Duodenal mucosa (tissue), 2 donors: ENCODE data around the gene CACNA2D3.

Source experiments
- H3K27ac ChIP-seq: one replicate; pipeline ENCODE4 v1.7.0; 2013; ENCODE audit warnings: low read depth, low read length
- H3K27me3 ChIP-seq, 2 donors: one replicate each; pipeline ENCODE4 v1.7.0; 2013; ENCODE audit warnings: low read length in 2 of 2, control low read depth in 1 of 2; ENCODE audit not compliant: insufficient read depth in 2 of 2, control insufficient read depth in 1 of 2
- H3K36me3 ChIP-seq, 2 donors: one replicate each; pipeline ENCODE4 v1.7.0; 2013; ENCODE audit warnings: low read length in 2 of 2, control low read depth in 1 of 2; ENCODE audit not compliant: insufficient read depth in 2 of 2, control insufficient read depth in 1 of 2
- H3K4me1 ChIP-seq, 2 donors: one replicate each; pipeline ENCODE4 v1.7.0; 2013; ENCODE audit warnings: low read length in 2 of 2, control low read depth in 1 of 2; ENCODE audit not compliant: insufficient read depth in 2 of 2, control insufficient read depth in 1 of 2
- H3K4me3 ChIP-seq, 2 donors: one replicate each; pipeline ENCODE4 v1.7.0; 2013; ENCODE audit warnings: low read length in 2 of 2, low read depth in 1 of 2
- H3K9ac ChIP-seq, 2 donors: one replicate each; pipeline ENCODE4 v1.7.0; 2013; ENCODE audit warnings: low read length in 2 of 2, low read depth in 1 of 2
- H3K9me3 ChIP-seq, 2 donors: one replicate each; pipeline ENCODE4 v1.7.0; 2013; ENCODE audit warnings: low read length in 2 of 2, control low read depth in 1 of 2; ENCODE audit not compliant: control insufficient read depth in 1 of 2

CACNA2D3 gene

GRCh38 chr3:54691289-54691771 lies 569.0 kb downstream of the CACNA2D3 start:
- no peaks in the 10 kb centered on the region for H3K36me3 ChIP-seq
- no peaks in the 10 kb centered on the region for H3K27me3 ChIP-seq
- H3K4me1 ChIP-seq: no peaks in the 10 kb centered on the region
- H3K9me3 ChIP-seq: no peaks in the 10 kb centered on the region
- H3K27ac ChIP-seq: no peak overlapping the region
- H3K4me3 ChIP-seq: no peak overlapping the region
- no peak overlapping the region for H3K9ac ChIP-seq

- Histone ChIP-seq H3K9ac (no peak overlapping the region), H3K9me3 (no peaks in the 10 kb centered on the region), H3K4me3 (no peak overlapping the region), H3K27ac (no peak overlapping the region), H3K27me3 (no peaks in the 10 kb centered on the region), H3K36me3 (no peaks in the 10 kb centered on the region), H3K4me1 (no peaks in the 10 kb centered on the region)
These were observed 574.0 kb downstream of the CACNA2D3 start for GRCh38 chr3:54696313-54696712.

GRCh38 chr3:54698054-54698453 lies 575.7 kb downstream of the CACNA2D3 start:
- no peak overlapping the region for H3K9ac ChIP-seq
- H3K27me3 ChIP-seq: no peaks in the 10 kb centered on the region
- H3K4me1 ChIP-seq: no peaks in the 10 kb centered on the region
- no peaks in the 10 kb centered on the region for H3K9me3 ChIP-seq
- H3K36me3 ChIP-seq: no peaks in the 10 kb centered on the region
- no peak overlapping the region for H3K27ac ChIP-seq
- no peak overlapping the region for H3K4me3 ChIP-seq

- H3K9me3 ChIP-seq: no peaks in the 10 kb centered on the region
- H3K27ac ChIP-seq: no peak overlapping the region
- no peak overlapping the region for H3K9ac ChIP-seq
- H3K36me3 ChIP-seq: no peaks in the 10 kb centered on the region
- H3K4me1 ChIP-seq: no peaks in the 10 kb centered on the region
- H3K4me3 ChIP-seq: no peak overlapping the region
- no peaks in the 10 kb centered on the region for H3K27me3 ChIP-seq
These were observed 581.6 kb downstream of the CACNA2D3 start for GRCh38 chr3:54703923-54704322.

GRCh38 chr3:54705730-54706129 lies 583.4 kb downstream of the CACNA2D3 start:
- Histone ChIP-seq H3K27ac (no peak overlapping the region), H3K36me3 (no peaks in the 10 kb centered on the region), H3K27me3 (no peaks in the 10 kb centered on the region), H3K4me3 (no peak overlapping the region), H3K4me1 (peaks cover 0 to 6% of the 10 kb centered on the region in 2 donors), H3K9ac (no peak overlapping the region), H3K9me3 (no peaks in the 10 kb centered on the region)

- no peak overlapping the region for H3K4me3 ChIP-seq
- H3K27ac ChIP-seq: no peak overlapping the region
- H3K36me3 ChIP-seq: no peaks in the 10 kb centered on the region
- no peak overlapping the region for H3K9ac ChIP-seq
- H3K27me3 ChIP-seq: no peaks in the 10 kb centered on the region
- peaks cover 7 to 11% of the 10 kb centered on the region in 2 donors for H3K4me1 ChIP-seq
- H3K9me3 ChIP-seq: no peaks in the 10 kb centered on the region
These were observed 584.4 kb downstream of the CACNA2D3 start for GRCh38 chr3:54706738-54707137.

- Histone ChIP-seq H3K36me3 (no peaks in the 10 kb centered on the region), H3K9me3 (no peaks in the 10 kb centered on the region), H3K9ac (no peak overlapping the region), H3K27me3 (no peaks in the 10 kb centered on the region), H3K27ac (no peak overlapping the region), H3K4me1 (peaks cover 7 to 17% of the 10 kb centered on the region in 2 donors), H3K4me3 (no peak overlapping the region)
These were observed 587.4 kb downstream of the CACNA2D3 start for GRCh38 chr3:54709785-54710184.

- no peaks in the 10 kb centered on the region for H3K9me3 ChIP-seq
- H3K4me3 ChIP-seq: peak overlapping the region in 1 of 2 donors; percentile 13
- no peak overlapping the region for H3K27ac ChIP-seq
- no peaks in the 10 kb centered on the region for H3K36me3 ChIP-seq
- H3K27me3 ChIP-seq: no peaks in the 10 kb centered on the region
- H3K9ac ChIP-seq: no peak overlapping the region
- peaks cover 7 to 17% of the 10 kb centered on the region in 2 donors for H3K4me1 ChIP-seq
These were observed 588.6 kb downstream of the CACNA2D3 start for GRCh38 chr3:54710954-54711353.

- no peaks in the 10 kb centered on the region for H3K36me3 ChIP-seq
- H3K9ac ChIP-seq: no peak overlapping the region
- no peaks in the 10 kb centered on the region for H3K27me3 ChIP-seq
- no peak overlapping the region for H3K27ac ChIP-seq
- peaks cover 7 to 17% of the 10 kb centered on the region in 2 donors for H3K4me1 ChIP-seq
- no peaks in the 10 kb centered on the region for H3K9me3 ChIP-seq
- H3K4me3 ChIP-seq: no peak overlapping the region
These were observed 590.2 kb downstream of the CACNA2D3 start for GRCh38 chr3:54712539-54712938.

- no peaks in the 10 kb centered on the region for H3K27me3 ChIP-seq
- no peak overlapping the region for H3K4me3 ChIP-seq
- H3K4me1 ChIP-seq: peaks cover 7 to 17% of the 10 kb centered on the region in 2 donors
- H3K9me3 ChIP-seq: no peaks in the 10 kb centered on the region
- H3K9ac ChIP-seq: no peak overlapping the region
- H3K36me3 ChIP-seq: no peaks in the 10 kb centered on the region
- H3K27ac ChIP-seq: no peak overlapping the region
These were observed 590.7 kb downstream of the CACNA2D3 start for GRCh38 chr3:54713031-54713430.

- Histone ChIP-seq H3K4me3 (no peak overlapping the region), H3K27ac (no peak overlapping the region), H3K4me1 (peaks cover 7 to 17% of the 10 kb centered on the region in 2 donors), H3K36me3 (no peaks in the 10 kb centered on the region), H3K27me3 (no peaks in the 10 kb centered on the region), H3K9ac (no peak overlapping the region), H3K9me3 (no peaks in the 10 kb centered on the region)
These were observed 591.1 kb downstream of the CACNA2D3 start for GRCh38 chr3:54713455-54713854.
